Measurements from ENCODE around the gene DIS3L2. TPM values are rescaled to one million over a fixed set of nuclear protein-coding genes. Genes with fewer than 3 reads are reported as not detected.

DIS3L2 gene
- total and polyA plus RNA-seq, 2 of the 8 experiments (the other 6 are each of a cell fraction or from before 2014, with no cell fraction given), result 11.5 to 21.6 TPM

- no peak overlapping the region for H3K56ac ChIP-seq (replicated peaks; ENCODE audit: insufficient read length, low read depth, low read length)
These were observed 355.2 kb downstream of the DIS3L2 start for GRCh38 chr2:232316461-232317330.

More at GRCh38 chr2:232316461-232317330, 355.2 kb downstream of the DIS3L2 start:
- CTCF ChIA-PET (ENCODE audit: partially characterized antibody), result interaction anchor here (0.7 to 2.0 kb wide), 6 partner anchors 9 to 415 kb away, joined by 3 to 6 read pairs (median 4); no protein-coding TSS in a partner anchor
- Histone ChIP-seq H3K79me2 (ENCODE audit: control insufficient read depth in 1 of 2, insufficient read depth in 2 of 2, low read length in 2 of 2) (no peaks in the 10 kb centered on the region), H3K23me2 (ENCODE audit: low read depth, low read length) (no peaks in the 10 kb centered on the region), H4K91ac (replicated peaks; ENCODE audit: insufficient read length, low read length) (no peak overlapping the region), H2BK5ac (ENCODE audit: low read depth, low read length) (no peak overlapping the region), H4K8ac (ENCODE audit: extremely low read depth, insufficient read depth, low read length) (no peak overlapping the region; the same call in 1 of the 2 replicates), H3K4me2 (ENCODE audit: insufficient read depth in 1 of 2, low read depth in 2 of 2, low read length in 2 of 2) (no peak overlapping the region), H3K9ac (replicated peaks in 1 of 4; ENCODE audit: extremely low read depth in 1 of 4, low read depth in 3 of 4, low read length in 3 of 4) (no peak overlapping the region), H4K5ac (ENCODE audit: insufficient read length, low read depth, low read length) (no peak overlapping the region), H4K20me1 (replicated peaks in 1 of 2; ENCODE audit: control insufficient read depth in 1 of 2, insufficient read depth in 2 of 2, low read length in 2 of 2) (peaks cover 0 to 2% of the 10 kb centered on the region in 2 experiments), H2AK5ac (ENCODE audit: low read depth, low read length) (no peak overlapping the region), H3K18ac (ENCODE audit: extremely low read depth, low read length) (no peak overlapping the region), H3K79me1 (ENCODE audit: low read depth, low read length) (0 out of 2 replicates have a peak, but pooled peaks cover 2% of the 10 kb centered on the region), H2AFZ (ENCODE audit: low read length) (no peak overlapping the region), H3K9me3 (ENCODE audit: insufficient read depth in 2 of 2, low read depth in 1 of 2, low read length in 1 of 2) (peaks cover 7% of the 10 kb centered on the region in 2 experiments), H3K14ac (ENCODE audit: insufficient read length) (no peak overlapping the region), H3K4me1 (replicated peaks in 1 of 4; ENCODE audit: control insufficient read depth in 3 of 4, insufficient read depth in 4 of 4, low read length in 3 of 4) (peaks cover 0 to 1% (median 0%) of the 10 kb centered on the region in 4 experiments; a peak in 2 of 7 replicates), H2BK120ac (replicated peaks; ENCODE audit: low read depth, low read length) (no peak overlapping the region), H3K4me3 (ENCODE audit: extremely low read depth in 1 of 4, insufficient read depth in 2 of 4, low read depth in 3 of 4, low read length in 4 of 4) (no peak overlapping the region), H2BK20ac (ENCODE audit: low read length) (no peak overlapping the region), H3K4ac (replicated peaks; ENCODE audit: insufficient read length, low read depth, low read length) (no peak overlapping the region), H3K27me3 (replicated peaks in 1 of 4; ENCODE audit: control insufficient read depth in 3 of 4, extremely low read depth in 1 of 4, insufficient read depth in 3 of 4, low read length in 3 of 4) (no peaks in the 10 kb centered on the region), H3K27ac (ENCODE audit: low read depth, low read length) (no peak overlapping the region), H2BK12ac (ENCODE audit: low read depth, low read length) (no peak overlapping the region), H3K36me3 (ENCODE audit: control insufficient read depth in 2 of 4, insufficient read depth in 4 of 4, low read length in 3 of 4) (no peaks in the 10 kb centered on the region), H3K23ac (ENCODE audit: insufficient read length) (no peak overlapping the region), H2BK15ac (ENCODE audit: low read length) (no peak overlapping the region)
- no peak for DNase-seq (ENCODE audit: low read depth in 1 of 2, low spot score in 2 of 2)
- WGBS, 2 experiments (ENCODE audit: extremely low coverage in 1 of 2, insufficient coverage in 1 of 2, insufficient read length in 1 of 2, insufficient replicate concordance in 2 of 2, low coverage in 1 of 2, low lambda C conversion rate in 2 of 2, missing lambda C conversion rate in 1 of 2), result 90% methylated on average over 12 of the region's 12 CpGs; no CpG with 5 or more reads in 1 of the 2 experiments
- TF ChIP-seq SUZ12 (IDR thresholded peaks at IDR 0.05; ENCODE audit: low read length), result no peak
- TF ChIP-seq POLR2A (IDR thresholded peaks at IDR 0.05; ENCODE audit: control extremely low read depth in 1 of 2, low read depth in 2 of 2, low read length in 2 of 2), result no peak
- no peak for TF ChIP-seq CREB1 (IDR thresholded peaks at IDR 0.05)
- TF ChIP-seq SIN3A (conservative IDR thresholded peaks at IDR 0.05 in 1 of 2, IDR thresholded peaks at IDR 0.05 in 1 of 2; ENCODE audit: low read depth in 1 of 2, low read length in 2 of 2), result no peak
- POLR2A ChIA-PET (ENCODE audit: partially characterized antibody), result no interaction called here
- FAIRE-seq, result no peak

All from H1 (cell line).